ENCODE data around the gene ADD2.

The ADD2 gene

DNA sequence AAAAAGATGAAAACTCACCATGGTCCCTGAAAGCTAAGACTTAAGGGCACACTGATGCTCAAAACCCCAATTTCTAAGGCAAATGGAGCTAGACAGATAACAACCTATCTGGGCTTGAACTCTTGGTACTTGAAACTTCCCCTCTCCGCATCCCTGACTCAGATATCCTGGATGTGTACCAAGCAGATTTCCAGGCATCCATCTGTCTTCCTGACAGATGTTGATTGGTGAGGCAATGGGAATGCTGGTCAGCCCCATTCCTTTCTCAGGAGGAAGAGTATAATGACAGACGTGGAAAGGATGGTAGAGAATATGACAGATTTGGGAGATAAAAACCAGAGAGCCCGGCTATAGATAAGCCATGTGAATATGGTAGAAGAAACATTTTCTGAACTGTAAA is 69.2 kb downstream of the ADD2 start:
- no peak for DNase-seq

DNA sequence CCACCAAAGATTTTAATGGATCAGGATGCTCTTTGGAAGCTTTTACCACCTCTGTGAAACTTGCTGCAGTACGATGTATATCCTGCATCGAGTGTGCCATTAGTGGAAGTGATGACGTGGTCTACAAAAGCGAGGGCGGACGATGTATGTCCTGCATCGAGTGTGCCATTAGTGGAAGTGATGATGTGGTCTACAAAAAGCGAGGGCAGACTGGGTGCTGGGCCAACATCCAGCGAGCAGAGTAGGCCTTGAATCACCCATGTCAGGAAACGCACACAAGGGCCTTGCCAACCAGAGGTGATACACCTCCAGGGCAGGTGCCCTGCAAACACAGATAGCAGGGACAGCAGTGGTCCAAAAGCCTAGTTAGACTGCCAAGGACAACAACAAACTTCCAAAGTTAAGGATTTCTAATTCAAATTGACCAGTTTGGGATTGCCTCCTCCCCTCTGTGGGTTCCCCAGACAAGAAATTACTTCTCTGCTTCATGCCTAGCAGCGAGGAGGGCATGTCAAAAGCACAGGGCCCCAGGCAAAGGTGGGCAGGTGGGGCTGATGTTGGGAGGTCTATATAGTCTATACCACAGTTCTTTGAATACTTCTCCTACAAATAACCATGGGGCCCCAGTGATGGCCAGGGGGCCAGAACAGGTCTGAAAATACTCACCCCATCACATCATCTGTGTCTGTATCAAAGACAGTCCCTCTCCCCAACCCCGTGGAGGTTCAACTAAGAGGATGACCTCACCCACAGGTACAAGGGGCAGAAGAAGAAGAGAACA is 70.2 kb downstream of the ADD2 start:
- no peak for DNase-seq

DNA sequence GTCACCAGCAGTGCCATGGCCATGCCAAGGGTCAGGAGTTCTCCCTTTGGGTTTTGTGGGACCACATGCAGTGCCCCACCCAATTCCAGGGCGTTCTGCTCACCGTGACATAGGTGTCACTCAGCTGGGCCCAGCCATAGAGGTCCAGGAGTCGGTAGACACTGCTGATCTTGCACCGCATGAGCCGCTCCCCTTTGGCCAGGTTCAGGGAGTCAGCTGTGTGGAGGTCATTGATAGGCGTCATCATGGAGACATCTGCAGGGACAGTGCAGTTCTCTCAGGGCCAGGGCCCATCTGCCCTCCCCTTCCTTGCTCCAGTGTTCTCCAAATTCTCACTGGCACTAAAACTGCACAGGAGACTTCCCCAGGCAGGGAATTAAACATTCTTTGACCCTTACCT is 71.9 kb downstream of the ADD2 start:
- no peak for DNase-seq

DNA sequence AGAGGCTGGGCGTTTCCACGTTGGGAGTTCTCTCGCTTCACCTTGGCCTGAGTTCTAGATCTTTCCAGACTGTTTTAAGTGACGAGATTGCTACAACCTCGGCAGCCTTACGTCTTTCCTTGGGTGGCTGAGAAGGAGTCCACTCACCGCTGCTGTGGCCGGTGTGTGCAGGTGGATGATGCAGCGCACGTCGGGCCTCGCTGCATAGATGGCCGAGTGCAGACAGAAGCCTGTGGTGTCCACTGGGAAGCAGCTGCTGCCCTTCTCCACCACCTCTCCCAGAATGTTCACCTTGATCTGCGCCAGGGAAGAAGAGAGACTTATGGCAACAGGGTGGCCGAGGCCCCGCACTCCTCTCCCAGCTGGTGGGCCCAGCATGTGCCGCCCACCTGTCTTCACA is 75.7 kb downstream of the ADD2 start:
- DNase-seq = no peak

DNA sequence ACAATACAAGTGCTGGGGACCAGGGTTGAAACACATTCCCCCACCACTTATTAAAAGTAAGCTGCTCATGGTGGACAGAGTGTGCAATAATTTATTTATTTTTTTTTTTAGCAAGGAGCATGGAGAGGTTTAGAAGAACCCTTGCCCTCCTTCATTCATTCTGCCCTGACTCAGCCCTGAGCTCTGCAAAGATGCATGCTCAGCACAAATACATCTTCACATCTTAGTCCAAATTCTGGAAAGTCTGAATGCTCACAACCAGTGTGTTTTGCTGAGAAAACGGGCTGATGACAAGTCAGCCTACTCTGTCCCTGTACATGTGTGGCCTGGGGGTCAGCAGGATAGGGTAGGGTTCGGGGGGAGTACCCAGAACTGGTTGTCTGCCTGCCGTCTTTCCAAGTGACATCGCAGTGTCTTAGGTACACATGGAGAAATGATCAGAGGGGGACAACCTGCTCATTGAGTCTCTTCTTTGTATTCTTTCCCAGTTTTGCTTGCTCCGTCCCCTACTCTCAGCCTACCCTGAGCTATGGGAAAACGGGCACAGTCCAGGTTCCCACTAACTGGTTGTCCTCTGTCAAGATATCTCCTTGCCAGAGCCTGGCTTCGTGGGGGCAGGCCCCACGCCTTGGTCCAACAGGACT is 76.4 kb downstream of the ADD2 start:
- DNase-seq = no peak

DNA sequence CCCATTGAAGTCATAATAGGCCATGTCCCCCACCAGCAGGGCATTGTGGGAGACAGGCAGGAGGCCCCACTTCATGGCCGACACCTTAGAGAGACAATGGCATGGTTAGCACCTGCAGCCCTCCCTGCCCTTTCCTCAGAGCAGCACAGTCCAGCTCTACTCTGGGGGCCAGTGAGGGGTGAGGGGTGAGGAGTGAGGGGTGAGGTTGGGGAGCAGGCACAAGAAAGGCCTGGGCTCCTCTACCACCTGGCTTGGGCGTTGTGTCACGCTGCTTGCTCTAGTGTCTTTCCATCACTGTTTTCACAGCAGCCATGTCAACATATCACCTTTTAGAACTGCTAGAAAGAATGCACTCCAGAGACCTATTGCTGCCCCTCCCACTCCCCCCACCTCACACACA is 77.2 kb downstream of the ADD2 start:
- DNase-seq = no peak

DNA sequence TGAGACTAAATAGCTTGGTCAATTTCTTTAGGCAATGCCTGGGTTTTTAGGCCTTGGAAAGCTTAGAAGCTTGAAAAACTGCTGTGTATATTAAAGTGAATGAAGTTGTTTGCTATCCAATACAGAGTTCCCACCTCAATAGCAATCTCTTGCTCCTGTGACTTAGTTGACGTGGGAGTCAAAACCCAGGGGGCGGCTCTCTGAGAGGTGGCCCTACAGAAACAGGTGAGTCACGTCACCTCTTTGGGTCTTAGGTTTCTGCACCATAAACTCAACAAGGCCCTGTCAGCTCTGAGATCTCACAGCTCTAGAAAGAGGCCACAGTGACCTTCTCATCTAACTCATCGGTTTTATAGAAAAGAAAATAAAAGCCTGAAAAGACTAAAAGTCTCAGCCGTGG is 79.6 kb downstream of the ADD2 start:
- no peak for DNase-seq

DNA sequence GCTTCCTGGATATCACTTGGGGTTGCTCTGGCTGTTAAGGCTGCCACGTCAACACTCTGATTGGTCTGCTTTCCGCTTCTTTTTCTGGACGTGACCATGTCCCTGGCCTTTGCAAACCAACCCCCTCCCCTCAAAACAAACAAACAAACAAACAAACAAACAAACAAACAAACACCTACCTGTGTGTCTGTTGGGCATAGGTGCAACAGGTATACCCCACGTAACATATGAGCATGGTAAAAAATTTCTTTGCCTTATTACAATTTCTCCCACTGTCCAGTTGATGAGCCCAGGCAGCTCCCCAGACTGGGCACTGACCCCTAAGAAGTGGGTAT is 80.6 kb downstream of the ADD2 start:
- no peak for DNase-seq

DNA sequence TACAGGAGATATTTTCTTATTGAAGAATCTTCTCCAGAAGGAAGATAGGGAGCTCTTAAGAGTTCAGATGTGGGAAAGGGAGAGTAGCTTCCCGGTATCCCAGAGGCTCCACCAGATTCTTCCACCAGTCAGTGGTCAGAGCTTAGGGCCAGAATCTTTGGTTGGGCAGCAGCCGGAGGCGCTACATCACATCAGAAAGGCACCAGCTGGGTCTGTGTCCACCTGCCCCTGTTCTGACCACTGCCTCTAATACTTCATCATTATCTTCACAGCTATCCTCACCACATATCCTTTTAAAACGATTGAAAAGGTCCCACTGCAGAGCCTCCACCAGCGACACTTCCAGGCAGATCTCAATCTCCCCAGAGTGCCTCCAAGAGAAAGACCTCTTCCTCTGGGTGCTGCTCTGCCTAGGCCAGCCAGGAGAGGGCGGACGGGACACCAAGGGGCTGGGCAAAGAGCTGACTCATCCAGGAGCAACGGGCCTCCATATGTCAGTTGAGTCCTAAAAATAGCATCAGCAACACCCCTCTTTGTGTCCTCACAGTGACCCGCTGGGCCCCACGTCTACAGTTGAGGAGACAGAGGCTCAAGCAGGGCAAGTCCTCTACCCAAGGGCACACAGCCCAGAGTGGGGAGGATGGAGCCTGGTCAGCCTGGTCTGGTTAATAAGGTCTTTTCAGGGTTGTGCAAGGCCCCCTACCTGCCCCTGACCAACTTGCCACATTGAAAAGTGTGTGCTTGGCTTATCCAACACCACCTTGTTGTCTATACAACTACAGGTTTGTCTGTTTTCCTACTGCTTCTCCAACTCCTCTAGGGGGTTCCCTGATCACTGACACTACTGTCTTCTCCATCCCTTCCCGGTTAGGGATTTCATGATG is 81.2 kb downstream of the ADD2 start:
- no peak for DNase-seq

DNA sequence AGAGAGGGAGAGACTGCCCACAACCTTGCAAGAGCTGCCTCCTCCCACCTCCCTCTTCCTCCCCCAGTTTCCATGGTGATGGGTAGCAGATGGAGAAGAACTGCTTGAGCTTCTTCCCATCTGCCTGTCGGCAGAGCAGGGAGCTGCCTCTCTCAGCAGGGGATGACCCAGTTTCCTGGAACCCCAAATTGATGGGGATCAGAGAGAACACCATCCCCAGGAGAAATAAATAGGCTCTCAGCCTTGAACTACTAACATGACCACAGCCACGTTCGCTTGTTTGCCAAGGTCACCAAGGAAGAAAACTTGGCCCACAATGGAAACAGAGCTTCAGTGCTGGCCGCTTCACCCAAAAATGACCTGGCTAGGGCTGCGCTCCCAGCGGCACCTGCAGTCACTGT is 82.2 kb downstream of the ADD2 start:
- DNase-seq = no peak

DNA sequence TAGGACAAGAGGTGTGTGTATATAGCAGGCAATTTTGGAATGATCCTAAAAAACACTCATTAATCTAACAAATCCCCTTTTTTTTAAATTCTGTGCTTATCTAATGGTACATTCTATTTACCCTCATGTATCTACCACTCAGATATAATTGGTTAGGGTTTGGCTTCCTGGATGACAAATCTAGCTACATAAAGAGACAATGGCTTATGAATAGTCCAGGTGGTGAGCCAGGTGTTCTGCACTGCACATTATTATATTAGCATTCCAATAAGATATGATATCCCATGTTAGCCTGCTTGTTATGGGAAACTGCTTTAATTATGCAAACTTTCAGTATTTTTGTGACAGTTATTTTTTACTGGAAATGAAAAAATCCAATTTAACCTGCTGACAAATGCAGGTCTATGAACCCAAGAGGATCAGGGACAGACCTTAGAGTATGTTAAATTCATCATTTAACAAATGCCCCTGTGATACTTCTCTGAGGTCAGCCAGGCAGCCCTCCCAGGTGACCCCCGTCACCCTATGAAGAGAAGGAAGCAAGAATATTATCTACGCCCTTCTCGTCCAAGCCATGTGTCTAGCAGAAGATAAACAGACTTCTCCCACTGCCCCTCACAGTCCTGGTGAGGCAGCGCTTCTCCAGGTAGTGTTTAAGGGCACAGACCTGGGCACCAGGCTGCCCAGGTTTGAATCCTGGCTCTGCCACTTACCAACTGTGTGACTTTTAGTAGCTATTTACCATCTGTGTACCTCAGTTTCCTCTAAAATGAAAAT is 83.0 kb downstream of the ADD2 start:
- DNase-seq = no peak

DNA sequence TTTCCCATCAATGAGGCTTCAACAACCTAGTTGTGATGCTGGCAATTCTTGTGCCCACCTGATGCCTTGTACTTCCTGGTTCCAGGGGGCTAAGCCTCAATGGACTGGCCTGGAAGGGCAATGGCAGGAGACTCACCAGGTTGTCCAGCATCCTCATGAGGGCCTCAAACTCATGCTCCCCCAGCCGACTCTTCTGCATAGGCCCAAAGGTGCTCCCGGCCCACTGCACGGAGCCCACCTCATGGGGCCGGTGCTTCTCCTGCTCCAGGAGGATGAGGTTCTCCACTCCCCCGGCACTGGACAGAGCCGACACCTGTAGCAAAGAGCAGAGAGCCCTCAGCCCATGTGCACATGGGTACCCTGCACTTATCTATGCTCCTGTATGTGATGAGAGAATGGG is 84.5 kb downstream of the ADD2 start:
- DNase-seq = no peak

DNA sequence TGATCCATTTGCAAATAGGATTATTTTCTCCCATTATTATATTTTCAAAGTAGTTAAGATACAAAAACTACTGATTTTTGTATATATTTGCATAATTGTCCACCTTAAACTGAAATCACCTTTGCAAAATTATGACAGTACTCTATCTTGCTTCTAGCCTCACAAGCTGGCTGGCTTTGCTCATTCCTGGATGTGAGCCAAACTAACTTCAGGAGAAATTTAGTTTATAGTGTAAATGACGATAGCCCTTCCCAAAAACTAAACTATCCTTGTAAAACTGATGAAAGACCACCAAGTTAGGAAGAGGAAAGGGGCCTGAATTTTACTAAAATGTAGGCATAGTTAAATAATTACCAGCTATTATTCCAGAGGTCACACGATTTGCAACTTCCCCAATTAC is 87.3 kb downstream of the ADD2 start:
- no peak for DNase-seq

DNA sequence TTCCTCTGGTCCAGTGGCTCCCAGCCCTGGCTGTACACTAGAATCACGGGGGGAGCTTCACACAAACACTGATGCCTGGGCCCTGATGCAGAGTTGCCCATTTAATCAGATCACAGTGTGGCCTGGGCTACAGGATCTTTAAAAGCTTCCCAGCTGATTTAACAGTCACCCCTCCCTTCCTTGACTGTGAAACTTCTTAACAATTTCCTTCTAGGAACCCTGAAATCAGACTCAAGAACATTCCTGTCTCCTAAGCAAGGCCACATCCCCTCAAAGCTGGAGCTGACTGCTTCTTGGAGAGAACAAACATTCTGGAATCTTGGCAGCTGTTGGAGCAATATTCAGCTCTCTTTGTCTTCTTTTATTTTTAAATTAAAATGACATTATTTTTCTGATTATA is 88.7 kb downstream of the ADD2 start:
- no peak for DNase-seq

DNA sequence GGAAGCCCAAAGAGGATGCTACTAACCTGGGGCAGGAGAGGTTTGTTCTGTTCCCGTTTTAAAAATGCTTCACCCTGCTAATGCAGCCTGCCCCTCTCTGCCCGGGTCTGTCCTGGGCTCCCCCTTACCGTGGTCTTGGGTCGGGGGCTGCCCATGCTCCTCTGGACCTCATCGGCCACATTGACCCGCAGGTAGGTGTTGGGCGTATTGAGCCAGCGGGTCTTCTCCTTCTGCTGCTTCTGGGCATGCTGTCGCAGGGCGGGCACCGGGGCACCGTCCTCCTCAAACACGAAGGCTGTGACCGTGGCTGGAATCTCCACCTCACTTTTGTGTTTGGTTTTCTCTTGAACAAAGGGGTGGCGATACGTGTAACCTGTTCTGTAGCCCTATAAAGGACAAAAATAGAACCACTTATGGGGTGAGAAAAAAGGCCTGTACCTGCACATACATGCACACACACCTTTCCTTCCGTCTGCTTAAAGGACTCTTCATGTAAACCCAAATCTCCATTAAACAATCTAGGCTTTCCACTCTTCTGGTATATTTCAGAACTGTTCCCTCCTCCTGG is 89.3 kb downstream of the ADD2 start:
- DNase-seq = no peak

DNA sequence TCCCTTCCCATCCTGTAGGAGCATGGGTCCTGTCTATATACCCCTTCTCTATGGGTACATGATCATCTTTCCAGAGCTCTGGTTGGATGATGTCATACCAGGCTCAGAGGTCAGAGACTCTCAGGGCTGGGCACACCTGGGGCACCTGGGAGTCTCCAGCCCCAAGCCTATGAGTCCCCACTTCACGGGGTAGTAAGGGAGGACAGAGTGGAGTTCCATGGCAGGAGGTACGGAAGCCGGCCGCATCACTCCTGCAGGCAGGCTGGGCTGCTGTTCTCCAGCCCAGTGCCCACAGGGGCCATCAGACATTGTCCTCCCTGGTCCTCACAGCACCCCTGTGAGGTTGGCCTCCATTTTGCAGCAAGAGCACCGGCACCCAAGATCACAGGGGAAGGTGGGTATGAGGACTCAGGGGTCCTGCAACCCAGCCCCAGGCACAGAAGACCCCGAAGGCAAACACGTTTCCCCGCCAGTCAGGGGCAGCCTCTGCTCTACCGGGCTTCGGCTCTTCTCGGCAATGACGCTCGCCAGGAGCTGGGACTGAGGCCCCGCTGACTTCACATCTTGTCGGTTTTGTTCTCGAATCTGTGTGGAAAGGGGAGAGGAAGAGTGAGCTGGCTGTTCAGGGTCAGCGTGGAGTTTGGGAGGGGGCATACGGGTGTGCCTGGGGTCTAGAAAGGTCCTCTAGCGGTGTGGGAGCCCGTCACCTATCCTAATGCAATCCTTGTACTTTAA is 91.5 kb downstream of the ADD2 start:
- DNase-seq = no peak

DNA sequence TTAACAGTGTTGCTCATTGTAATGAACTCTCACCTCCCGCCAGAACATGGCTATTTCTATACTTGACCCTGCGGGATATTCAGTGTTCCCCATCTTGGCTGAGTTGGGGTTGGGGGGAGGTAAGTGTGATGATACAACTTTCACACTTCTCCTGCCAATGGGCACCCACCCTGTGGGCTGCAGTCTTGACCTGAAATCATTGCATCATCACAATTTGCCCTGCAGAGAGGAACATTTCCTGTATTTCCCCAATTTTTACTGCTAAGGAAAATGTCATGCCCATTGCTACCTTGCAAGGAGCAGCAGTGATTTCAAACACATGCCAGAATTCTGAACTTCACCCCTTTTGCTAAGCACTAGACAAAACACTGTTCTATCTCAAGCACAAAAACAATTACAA is 92.1 kb downstream of the ADD2 start:
- DNase-seq = no peak

DNA sequence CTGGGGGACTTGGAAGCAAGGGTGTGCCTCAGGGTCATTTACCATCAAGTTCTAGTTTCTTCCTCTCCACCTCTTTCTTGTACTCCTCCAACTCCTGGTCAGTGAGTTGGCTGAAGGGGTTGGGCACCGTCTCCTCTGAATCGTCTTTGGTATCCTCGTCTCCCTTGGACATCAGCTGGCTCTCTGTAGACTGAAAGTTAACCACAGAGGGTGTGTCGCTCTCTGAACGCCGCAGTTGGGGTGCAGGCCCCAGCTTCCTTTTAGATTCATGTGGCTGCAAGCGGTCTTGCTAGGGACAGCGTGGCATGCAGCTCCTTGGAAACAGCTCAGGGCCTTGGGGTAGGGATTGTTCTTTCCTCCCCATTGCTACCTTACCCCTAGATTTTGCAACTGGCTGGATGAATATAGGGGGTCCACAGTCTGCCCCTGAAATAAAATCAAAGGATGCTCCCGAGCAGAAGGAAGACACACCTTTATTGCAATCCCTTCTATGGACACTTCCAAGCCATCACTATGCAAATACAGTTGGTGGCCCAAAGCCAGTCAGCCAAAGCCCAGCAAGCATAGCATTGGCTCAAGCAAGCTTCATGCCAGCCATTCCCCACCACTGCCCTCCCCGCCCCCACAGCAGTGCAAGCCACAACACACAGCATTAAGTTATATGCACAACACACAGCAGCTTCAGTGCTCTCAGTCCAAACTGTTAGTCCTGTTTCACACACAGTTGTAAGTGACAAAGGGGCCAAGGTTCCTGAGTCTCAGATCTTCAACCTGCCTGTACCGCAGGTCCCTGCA is 93.2 kb downstream of the ADD2 start:
- no peak for DNase-seq

DNA sequence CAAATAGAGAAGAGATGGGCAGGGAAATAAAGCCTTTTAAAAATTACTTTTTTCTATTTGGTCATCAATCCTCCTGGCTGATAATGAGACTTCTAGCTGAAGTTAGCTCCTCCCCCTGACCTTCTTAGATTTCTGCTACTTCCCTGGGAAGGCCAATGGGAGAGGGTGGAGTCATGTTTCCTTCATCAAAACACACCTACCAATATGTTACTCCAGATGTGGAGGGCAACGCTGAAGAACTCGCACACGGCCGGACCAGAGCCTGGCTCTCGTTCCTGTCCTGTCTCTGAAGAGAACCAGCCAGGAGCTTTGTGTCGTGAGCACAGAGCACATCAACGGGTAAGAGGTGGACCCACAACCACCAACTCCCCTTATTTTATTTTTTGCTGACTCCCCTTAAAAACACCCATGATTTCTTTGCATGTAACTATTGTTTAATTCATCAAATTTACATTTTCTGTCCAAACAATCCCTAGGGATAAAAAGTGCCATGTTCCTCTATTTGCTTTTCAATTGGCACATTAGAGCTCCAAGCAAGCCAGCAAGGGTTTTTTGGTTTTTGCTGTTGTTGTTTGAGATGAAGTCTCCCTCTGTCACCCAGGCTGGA is 94.9 kb downstream of the ADD2 start:
- DNase-seq = no peak

DNA sequence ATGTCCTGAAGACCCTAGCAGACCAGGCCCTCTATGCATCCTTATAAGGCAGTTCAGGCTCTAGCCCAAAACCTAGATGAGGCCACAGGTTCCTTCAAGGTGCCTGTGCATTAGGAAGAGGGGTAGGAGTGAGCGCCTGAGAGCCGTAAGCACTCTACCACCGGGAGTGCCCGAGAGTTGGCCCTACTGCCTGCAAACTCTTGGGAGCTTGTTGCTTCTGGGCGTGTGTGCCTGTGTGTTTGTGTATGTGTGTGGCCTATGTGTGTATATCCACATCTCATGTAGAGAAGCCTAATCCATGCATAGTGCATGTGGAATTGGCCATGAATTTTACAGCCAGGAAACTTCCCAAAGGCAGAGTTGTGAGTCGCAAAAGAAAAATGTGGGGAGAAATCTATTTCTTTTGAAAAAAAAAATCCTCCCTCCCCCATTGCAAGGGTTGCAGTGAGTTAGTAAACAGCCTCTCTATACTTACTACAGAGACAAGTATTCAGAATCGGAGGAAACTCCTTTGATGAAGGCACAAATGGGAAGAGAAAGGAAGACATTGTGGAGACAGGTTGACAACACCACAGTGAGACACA is 96.8 kb downstream of the ADD2 start:
- DNase-seq = no peak

Measured in CD4-positive, alpha-beta T cell treated with Interleukin-10 for 1 hour (primary cell).